DMS114 treated with DMSO at 0.1 percent for 48 hours (cell line): Measurements from ENCODE around the gene NLRP6.
"Not testable (repeated sequence)": the region's sequence is repeated elsewhere in the genome, so short reads cannot be mapped to it uniquely, and the experiment has no call there.

Experiments
- DNase-seq: peaks from one replicate; lab custom pipeline; 2025; ENCODE audit not compliant: unreplicated experiment; lab: John Stamatoyannopoulos, UW

The NLRP6 gene

GRCh38 chr11:281486-282161 is 3.4 kb downstream of the NLRP6 start:
- no peak for DNase-seq

- no peak for DNase-seq
These were observed 4.0 kb downstream of the NLRP6 start for GRCh38 chr11:282171-282570.

DNA sequence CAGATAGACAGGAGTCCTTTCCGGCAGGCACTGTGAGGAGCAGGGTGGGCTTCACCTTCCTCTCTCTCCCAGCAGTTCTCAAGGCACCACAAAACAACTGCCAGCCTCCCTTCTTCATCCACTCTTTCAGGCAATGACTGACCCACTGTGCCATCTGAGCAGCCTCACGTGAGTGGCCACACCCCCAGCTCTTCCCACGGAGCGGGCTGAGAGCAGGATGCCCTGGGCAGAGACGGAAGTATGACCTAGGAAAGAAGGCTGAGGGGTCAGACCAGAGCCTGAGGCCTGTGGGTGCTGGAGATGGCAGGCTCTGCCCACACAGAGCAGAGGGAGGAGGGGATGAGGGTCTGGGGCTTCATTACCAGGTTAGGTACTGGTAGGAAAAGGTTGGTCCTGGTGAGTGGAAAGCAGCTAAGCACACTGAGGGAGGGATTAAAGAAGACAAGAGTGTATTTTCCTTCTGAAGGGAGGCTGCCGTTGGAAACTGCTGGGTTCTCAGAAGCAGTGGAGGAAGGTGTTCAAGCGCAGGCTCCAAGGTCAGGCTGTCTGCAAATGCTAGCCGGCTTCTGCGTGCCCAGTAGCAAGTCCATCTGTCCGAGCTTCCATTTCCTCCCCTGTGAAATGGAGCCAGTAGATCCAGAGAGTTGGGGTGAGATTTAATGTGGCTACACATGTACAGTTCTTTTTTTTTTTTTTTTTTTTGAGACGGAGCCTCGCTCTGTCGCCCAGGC is 4.6 kb downstream of the NLRP6 start:
- no peak for DNase-seq

- DNase-seq: no peak
These were observed 5.3 kb downstream of the NLRP6 start for GRCh38 chr11:283405-284104.

DNA sequence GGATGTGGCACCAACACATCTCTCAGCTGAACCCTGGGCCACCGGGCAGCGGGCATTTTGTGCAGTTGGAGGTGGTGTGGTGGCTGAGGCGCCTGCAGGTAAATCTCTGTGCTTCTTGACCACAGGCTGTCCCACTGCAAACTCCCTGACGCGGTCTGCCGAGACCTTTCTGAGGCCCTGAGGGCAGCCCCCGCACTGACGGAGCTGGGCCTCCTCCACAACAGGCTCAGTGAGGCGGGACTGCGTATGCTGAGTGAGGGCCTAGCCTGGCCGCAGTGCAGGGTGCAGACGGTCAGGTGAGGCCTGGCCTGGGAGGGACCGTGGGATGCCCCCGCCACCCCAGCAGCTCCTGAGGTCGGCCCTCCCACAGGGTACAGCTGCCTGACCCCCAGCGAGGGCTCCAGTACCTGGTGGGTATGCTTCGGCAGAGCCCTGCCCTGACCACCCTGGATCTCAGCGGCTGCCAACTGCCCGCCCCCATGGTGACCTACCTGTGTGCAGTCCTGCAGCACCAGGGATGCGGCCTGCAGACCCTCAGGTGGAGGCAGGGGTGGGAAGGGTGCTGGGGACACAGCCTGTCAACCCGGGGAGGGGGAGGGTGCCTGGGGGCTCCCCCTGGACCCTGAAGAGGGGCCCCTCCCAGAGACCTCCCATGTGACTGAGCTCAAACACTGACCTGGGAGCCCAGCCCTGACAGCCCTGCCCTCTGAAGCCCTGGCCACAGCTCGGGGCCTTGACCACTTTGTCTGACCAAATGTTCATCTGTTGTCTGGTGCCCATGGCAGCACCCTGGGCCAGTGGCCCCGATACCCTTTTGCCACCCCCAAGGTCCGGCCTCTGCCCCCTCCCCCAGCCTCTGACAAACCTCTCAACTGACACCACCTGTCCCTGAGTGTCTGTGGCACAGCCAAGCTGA is 6.2 kb downstream of the NLRP6 start:
- no peak for DNase-seq

- DNase-seq: no peak
These were observed 7.0 kb downstream of the NLRP6 start for GRCh38 chr11:285021-285893.

DNA sequence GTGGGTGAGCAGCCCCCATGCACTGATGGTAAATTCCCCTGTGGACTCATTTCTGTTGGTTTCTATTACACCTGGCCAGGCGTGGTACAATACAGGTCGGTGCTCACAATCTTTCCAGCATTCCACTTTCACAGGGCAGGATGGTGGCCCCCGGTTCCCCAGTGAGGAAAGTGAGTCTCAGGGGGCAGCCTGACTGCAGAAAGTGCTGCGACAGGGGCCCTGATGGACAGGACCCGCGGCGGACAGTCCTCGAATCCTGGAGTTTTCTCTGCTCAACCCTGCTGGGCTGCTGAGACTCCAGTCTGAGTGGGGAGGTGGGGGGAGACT is 7.7 kb downstream of the NLRP6 start:
- DNase-seq: no peak

DNA sequence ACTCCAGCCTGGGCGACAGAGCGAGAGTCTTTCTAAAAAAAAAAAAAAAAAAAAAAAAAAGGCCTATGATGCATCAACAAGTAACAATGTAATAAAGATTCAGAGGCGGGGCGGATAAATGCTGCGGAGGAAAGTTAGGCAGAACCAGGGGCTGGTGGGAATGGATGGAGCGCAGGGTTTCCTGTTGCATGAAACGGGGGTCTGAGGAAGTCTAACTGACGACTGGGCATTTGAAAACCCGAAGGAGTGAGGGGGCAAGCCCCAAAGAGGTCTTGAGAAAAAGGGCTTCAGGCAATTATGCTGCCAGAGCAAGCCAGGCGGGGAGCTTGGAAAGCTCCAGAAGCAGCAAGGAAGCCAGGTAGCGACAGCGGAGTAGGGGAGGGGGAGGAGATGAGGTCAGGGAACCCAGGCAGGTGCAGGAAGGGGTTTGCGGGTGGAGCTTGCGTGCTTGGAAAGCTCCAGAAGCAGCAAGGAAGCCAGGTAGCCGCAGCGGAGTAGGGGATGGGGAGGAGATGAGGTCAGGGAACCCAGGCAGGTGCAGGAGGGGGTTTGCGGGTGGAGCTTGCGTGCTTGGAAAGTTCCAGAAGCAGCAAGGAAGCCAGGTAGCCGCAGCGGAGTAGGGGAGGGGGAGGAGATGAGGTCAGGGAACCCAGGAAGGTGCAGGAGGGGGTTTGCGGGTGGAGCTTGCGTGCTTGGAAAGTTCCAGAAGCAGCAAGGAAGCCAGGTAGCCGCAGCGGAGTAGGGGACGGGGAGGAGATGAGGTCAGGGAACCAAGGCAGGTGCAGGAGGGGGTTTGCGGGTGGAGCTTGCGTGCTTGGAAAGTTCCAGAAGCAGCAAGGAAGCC is 9.0 kb downstream of the NLRP6 start:
- not testable (repeated sequence) for DNase-seq

GRCh38 chr11:287821-288477 is 9.7 kb downstream of the NLRP6 start:
- DNase-seq: no peak

DNA sequence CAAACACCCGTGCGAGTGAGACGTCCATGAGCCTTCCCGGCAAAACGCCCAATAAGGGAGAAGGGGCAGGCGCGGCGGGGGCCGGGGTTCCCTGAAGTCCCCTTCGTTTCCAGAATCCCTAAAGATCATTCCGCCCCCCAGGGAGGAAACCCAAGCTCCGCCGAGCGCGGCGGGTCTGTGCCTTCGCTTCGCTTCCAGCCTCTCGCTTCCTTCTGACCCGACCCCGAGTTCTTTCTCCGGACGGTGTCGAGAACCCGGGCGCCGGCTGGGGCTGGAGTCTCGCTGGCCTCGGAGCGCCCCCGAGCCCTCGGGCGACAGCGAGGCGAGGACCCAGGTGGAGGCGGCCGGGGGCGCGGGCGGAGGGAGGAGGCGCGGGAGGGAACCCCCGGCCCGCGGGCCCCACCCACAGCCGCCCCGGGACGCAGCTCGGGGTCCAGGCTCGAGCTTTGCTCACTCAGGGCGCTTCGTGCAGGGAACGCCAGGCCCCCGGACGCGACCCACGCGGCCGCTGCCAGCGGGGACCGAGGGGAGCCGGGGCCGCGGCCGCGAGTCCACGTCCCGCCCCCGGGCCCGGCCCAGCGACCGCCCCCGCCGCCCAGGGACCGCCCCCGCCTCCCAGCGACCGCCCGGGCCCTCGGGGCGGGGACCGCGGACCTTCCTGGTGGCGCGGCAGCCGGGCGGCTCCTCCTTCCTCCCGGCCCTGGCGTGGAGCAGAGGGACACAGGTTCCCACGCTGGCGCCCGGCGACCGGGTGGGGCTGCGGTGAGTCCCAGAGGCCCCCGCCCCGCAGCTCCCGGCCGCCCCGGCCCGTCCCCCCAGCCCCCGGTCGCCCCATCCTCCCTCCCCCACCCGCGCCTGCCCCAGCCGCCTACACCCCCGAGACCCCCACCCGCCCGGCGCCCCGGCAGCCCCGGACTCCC is 10.5 kb downstream of the NLRP6 start, which contains the start of gene PGGHG:
Gene PGGHG (plus strand): TSS at position 649 of the 920 bp plus-strand sequence. CDS start 691 bp downstream, outside the sequence.
- DNase-seq: no peak

- no peak for DNase-seq
These were observed 11.1 kb downstream of the NLRP6 start for GRCh38 chr11:289398-289711.

DNA sequence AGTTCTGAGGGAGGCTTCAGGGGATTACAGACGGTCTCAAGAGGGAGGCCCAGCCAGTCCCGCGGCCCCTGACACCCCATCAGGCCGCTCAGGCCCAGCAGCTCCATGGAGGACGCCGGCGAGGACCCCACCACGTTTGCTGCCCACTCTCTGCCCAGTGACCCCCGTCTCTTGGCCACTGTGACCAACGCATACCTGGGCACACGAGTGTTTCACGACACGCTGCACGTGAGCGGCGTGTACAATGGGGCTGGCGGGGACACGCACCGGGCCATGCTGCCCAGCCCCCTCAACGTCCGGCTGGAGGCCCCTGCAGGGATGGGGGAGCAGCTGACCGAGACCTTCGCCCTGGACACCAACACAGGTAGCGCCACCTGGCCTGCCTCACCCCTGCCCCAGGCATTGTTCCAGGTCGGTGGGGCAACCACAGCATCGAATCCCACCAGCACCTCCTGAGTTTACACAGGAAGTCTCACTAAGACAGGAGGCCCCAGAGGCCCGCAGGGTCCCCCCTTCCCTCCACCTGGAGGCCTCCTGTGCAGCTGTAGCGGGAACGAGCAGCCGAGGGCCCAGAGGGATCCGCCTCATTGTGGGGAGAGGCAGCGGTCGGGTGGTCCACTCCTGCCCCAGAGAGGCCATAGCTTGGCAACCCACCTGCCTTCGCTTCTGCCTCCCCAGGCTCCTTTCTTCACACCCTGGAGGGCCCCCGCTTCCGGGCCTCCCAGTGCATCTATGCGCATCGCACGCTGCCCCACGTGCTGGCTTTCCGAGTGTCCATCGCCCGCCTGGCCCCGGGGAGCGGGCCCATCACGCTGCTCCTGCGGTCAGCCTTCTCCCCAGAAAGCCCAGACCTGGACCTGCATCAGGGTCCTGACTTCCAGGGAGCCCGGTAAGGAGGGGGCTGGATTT is 11.8 kb downstream of the NLRP6 start:
- no peak for DNase-seq

- DNase-seq: no peak
These were observed 12.5 kb downstream of the NLRP6 start for GRCh38 chr11:290621-291231.

GRCh38 chr11:291281-292210 is 13.3 kb downstream of the NLRP6 start:
- DNase-seq: no peak
